GM19324 (cell line): ENCODE measurements around the gene IQSEC1.
"Not testable (repeated sequence)": the region's sequence is repeated elsewhere in the genome, so short reads cannot be mapped to it uniquely, and the experiment has no call there.

Experiments used
- ATAC-seq: cut with Tn5 transposase; IDR thresholded peaks from one replicate; pipeline ENCODE4 v1.9.1; 2021; ENCODE audit warnings: mild to moderate bottlenecking, moderate library complexity; ENCODE audit not compliant: unreplicated experiment, low FRiP score

The IQSEC1 gene

GRCh38 chr3:12890610-12891390 is 182.4 kb downstream of the IQSEC1 start:
- ATAC-seq, result no peak

- ATAC-seq, result no peak
Measured at GRCh38 chr3:12886736-12887135, 186.5 kb downstream of the IQSEC1 start.

- ATAC-seq, result no peak
Measured at GRCh38 chr3:12886106-12886679, 187.0 kb downstream of the IQSEC1 start.

GRCh38 chr3:12885583-12885930 is 187.7 kb downstream of the IQSEC1 start:
- no peak for ATAC-seq

- ATAC-seq, result no peak
Measured at GRCh38 chr3:12884790-12885582, 188.2 kb downstream of the IQSEC1 start.

- no peak for ATAC-seq
Measured at GRCh38 chr3:12884186-12884680, 189.0 kb downstream of the IQSEC1 start.

GRCh38 chr3:12882336-12883310 is 190.6 kb downstream of the IQSEC1 start:
- no peak for ATAC-seq

GRCh38 chr3:12881858-12882257 is 191.4 kb downstream of the IQSEC1 start:
- ATAC-seq, result peak; percentile 43

GRCh38 chr3:12879191-12879815 is 193.9 kb downstream of the IQSEC1 start:
- no peak for ATAC-seq

GRCh38 chr3:12878758-12879157 is 194.5 kb downstream of the IQSEC1 start:
- not testable (repeated sequence) for ATAC-seq

GRCh38 chr3:12878141-12878574 is 195.1 kb downstream of the IQSEC1 start:
- ATAC-seq, result no peak

GRCh38 chr3:12877040-12877439 is 196.2 kb downstream of the IQSEC1 start:
- ATAC-seq, result no peak

GRCh38 chr3:12875857-12876836 is 197.1 kb downstream of the IQSEC1 start:
- no peak for ATAC-seq

GRCh38 chr3:12871404-12871983 is 201.7 kb downstream of the IQSEC1 start:
- no peak for ATAC-seq

GRCh38 chr3:12870942-12871341 is 202.3 kb downstream of the IQSEC1 start:
- no peak for ATAC-seq

- ATAC-seq, result peak; percentile 41
Measured at GRCh38 chr3:12869035-12869621, 204.1 kb downstream of the IQSEC1 start.
